ENCODE results near the gene LINGO1.

LINGO1 gene

DNA sequence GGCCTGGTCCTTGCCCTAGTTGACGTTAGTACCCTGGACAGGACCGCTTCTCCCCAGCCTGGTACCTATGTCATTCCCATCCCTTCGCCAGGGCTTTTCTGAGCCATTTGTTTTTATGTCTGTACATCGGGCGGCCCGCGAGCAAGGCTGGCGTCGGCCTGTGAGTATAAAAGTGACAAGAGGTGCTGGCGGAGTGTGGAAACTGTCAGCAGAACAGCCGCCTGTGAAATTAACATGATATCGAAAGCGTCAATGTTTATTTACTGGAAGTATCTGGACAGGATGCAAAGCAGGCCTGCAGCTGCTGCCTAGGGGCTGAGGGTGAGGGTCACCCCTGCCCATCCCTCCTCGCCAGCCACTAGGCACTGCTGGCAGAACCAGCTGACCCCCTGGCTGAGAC lies 33.4 kb downstream of the LINGO1 start:
- Histone ChIP-seq H3K27me3 (ENCODE audit: control insufficient read depth in 5 of 5, insufficient read depth in 4 of 5, low read length in 5 of 5) (no peaks in the 10 kb centered on the region), H3K9ac (ENCODE audit: low read length in 5 of 5) (no peak overlapping the region), H3K4me1 (ENCODE audit: control insufficient read depth in 5 of 5, insufficient read depth in 5 of 5, low read length in 5 of 5) (no peaks in the 10 kb centered on the region), H3K36me3 (ENCODE audit: control insufficient read depth in 5 of 5, insufficient read depth in 5 of 5, low read length in 5 of 5) (no peaks in the 10 kb centered on the region), H3K4me3 (ENCODE audit: low read depth in 1 of 5, low read length in 5 of 5) (no peak overlapping the region), H3K9me3 (ENCODE audit: control insufficient read depth in 5 of 5, low read length in 5 of 5) (no peaks in the 10 kb centered on the region), H3K27ac (ENCODE audit: low read depth, low read length) (no peak overlapping the region)

DNA sequence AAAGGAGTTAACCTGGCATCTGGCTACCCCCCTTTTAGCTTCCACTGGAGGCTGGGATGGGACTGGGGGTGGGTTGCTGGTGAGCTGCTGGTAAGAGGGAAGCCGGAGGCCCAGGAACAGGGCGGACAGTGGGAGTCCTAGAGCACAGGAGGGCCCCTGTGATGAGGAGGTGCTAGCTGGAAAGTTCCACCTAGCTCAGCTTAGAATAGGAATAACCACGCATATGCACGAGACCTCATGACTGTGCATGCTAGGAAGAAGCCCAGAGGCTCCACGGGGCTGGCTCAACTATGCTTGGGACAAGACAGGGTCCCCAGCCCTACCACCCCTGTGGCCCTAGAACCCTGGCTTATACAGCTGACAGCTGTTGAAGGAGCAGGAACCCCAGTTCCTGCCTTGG lies 34.1 kb downstream of the LINGO1 start:
- no peak overlapping the region for H3K9ac ChIP-seq (ENCODE audit: low read length in 5 of 5)
- no peaks in the 10 kb centered on the region for H3K9me3 ChIP-seq (ENCODE audit: control insufficient read depth in 5 of 5, low read length in 5 of 5)
- no peaks in the 10 kb centered on the region for H3K27me3 ChIP-seq (ENCODE audit: control insufficient read depth in 5 of 5, insufficient read depth in 4 of 5, low read length in 5 of 5)
- no peaks in the 10 kb centered on the region for H3K4me1 ChIP-seq (ENCODE audit: control insufficient read depth in 5 of 5, insufficient read depth in 5 of 5, low read length in 5 of 5)
- H3K36me3 ChIP-seq (ENCODE audit: control insufficient read depth in 5 of 5, insufficient read depth in 5 of 5, low read length in 5 of 5) = no peaks in the 10 kb centered on the region
- H3K27ac ChIP-seq (ENCODE audit: low read depth, low read length) = no peak overlapping the region
- H3K4me3 ChIP-seq (ENCODE audit: low read depth in 1 of 5, low read length in 5 of 5) = no peak overlapping the region

DNA sequence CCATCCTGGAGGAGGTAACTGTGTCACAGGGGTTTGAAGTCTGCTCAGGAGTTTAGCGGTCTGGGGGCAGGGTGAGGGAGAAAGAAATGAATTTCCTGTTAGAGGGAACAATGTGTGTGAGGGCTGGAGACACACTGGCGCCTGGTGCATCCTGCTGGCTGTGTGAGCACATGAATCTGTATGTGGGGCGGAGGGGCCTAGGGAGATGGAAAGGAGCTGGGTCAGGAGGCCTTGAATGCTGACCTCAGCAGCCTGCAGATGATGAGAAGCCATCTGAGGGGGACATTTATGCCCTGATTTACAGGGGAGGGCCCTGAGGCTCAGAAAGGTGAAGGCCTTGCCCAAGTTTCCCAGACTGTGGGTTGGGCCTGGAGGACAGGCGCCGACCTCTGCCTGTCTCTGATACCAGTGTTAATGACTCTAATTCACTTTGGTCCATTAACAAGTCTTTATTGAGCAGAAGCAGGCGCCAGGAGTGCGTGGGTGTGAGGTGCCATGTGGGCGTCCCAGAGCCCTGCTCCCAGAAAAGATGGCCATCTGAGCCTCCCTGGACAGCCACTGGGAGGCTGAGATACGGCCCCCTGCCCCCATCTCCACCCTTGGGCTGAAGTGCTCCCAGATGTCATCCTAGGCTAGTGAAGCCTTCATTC lies 34.8 kb downstream of the LINGO1 start:
- no peaks in the 10 kb centered on the region for H3K9me3 ChIP-seq (ENCODE audit: control insufficient read depth in 5 of 5, low read length in 5 of 5)
- H3K4me1 ChIP-seq (ENCODE audit: control insufficient read depth in 5 of 5, insufficient read depth in 5 of 5, low read length in 5 of 5) = no peaks in the 10 kb centered on the region
- H3K4me3 ChIP-seq (ENCODE audit: low read depth in 1 of 5, low read length in 5 of 5) = no peak overlapping the region
- no peak overlapping the region for H3K9ac ChIP-seq (ENCODE audit: low read length in 5 of 5)
- no peak overlapping the region for H3K27ac ChIP-seq (ENCODE audit: low read depth, low read length)
- no peaks in the 10 kb centered on the region for H3K27me3 ChIP-seq (ENCODE audit: control insufficient read depth in 5 of 5, insufficient read depth in 4 of 5, low read length in 5 of 5)
- H3K36me3 ChIP-seq (ENCODE audit: control insufficient read depth in 5 of 5, insufficient read depth in 5 of 5, low read length in 5 of 5) = no peaks in the 10 kb centered on the region

DNA sequence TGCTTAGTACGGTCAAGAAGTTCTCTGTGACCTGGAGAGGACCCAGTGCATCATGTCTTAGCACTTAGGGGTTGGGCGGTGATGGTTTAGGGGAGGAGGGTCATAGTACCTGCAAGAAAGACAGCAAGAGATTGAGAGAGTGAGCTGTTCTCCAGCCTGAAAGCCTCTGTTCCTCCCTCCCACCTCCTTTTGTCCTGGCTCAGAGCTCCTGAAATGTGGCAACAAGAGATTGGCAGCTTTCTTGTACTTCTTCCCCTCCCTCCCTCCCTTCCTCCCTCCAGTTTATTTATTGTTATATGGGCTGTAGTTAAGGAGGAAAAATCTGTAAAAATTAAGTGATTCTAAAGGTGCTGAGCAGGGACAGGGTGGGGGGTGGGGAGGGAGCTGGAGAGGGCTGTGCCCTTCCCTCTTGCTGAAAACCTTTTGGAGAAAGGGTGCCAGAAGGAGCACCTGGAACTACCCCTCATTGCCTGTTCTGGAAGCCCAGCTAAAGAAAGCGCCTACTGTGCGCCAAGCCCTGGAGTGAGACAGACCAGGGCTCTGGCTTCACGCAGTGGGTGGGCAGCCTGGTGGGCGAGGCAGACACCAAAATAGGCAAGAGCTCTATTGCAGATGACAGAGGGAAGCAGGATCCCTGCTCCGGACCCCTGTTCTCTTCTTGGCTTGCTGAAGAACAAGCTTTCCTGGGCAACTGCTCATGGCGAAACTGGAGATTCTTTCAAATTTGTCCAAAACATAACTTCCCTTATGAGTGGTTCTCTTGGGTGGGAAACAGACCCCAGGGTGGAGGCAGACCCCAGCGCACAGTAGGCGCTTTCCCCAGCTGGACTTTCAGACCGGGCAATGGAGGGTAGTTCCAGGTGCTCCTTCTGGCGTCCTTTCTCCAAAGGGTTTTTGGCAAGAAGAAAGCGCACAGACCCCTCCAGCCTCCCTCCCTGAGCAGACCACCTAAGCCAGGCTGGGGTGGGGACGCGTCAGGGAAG lies 35.6 kb downstream of the LINGO1 start:
- H3K27ac ChIP-seq (ENCODE audit: low read depth, low read length) = no peak overlapping the region

DNA sequence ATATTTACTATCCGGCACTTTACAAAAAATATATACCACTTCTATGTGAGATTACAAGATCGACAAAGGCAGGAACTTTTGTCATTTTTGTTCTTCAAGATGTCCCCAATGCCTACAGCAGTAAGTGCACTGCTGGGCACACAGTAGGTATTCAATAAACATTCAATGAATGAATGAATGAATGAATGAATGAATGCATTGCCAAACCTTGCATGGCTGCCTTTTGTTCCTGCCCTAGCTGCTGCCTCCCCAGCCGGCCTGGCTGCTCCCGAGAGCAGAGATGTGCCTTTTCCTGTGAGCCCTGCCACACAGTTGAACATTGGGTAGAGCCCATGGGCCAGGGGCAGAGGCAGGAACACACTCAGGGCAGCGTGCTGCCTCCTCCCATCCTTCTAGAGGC lies 37.5 kb downstream of the LINGO1 start:
- no peak overlapping the region for H3K4me3 ChIP-seq (ENCODE audit: low read depth in 1 of 5, low read length in 5 of 5)
- no peaks in the 10 kb centered on the region for H3K9me3 ChIP-seq (ENCODE audit: control insufficient read depth in 5 of 5, low read length in 5 of 5)
- H3K9ac ChIP-seq (ENCODE audit: low read length in 5 of 5) = no peak overlapping the region
- H3K4me1 ChIP-seq (ENCODE audit: control insufficient read depth in 5 of 5, insufficient read depth in 5 of 5, low read length in 5 of 5) = no peaks in the 10 kb centered on the region
- no peak overlapping the region for H3K27ac ChIP-seq (ENCODE audit: low read depth, low read length)
- no peaks in the 10 kb centered on the region for H3K36me3 ChIP-seq (ENCODE audit: control insufficient read depth in 5 of 5, insufficient read depth in 5 of 5, low read length in 5 of 5)
- H3K27me3 ChIP-seq (ENCODE audit: control insufficient read depth in 5 of 5, insufficient read depth in 4 of 5, low read length in 5 of 5) = no peaks in the 10 kb centered on the region

More for the DNA sequence above, 35.6 kb downstream of the LINGO1 start:
- Histone ChIP-seq H3K9me3 (ENCODE audit: control insufficient read depth in 5 of 5, low read length in 5 of 5) (no peaks in the 10 kb centered on the region), H3K9ac (ENCODE audit: low read length in 5 of 5) (no peak overlapping the region), H3K36me3 (ENCODE audit: control insufficient read depth in 5 of 5, insufficient read depth in 5 of 5, low read length in 5 of 5) (no peaks in the 10 kb centered on the region), H3K27me3 (ENCODE audit: control insufficient read depth in 5 of 5, insufficient read depth in 4 of 5, low read length in 5 of 5) (no peaks in the 10 kb centered on the region), H3K4me3 (ENCODE audit: low read depth in 1 of 5, low read length in 5 of 5) (no peak overlapping the region), H3K4me1 (ENCODE audit: control insufficient read depth in 5 of 5, insufficient read depth in 5 of 5, low read length in 5 of 5) (no peaks in the 10 kb centered on the region)

DNA sequence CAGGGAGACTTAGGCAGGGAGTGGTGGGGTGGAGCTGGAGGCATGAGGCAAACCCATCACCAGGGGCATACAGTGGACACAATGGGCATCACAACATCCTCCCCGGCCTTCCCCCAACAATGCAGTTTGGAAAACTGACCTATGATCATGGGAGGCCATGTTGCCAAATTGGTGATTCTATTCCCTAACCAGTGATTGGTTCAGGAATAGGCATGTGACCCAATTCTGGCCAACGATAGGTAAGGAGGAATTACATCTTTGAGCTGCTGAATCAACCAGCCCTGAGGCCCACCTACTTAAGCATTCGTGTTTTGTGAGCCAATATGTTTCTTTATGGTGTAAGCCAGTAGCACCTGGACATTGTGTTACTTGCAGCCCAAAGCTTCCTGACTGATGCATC lies 40.0 kb downstream of the LINGO1 start:
- no peaks in the 10 kb centered on the region for H3K4me1 ChIP-seq (ENCODE audit: control insufficient read depth in 5 of 5, insufficient read depth in 5 of 5, low read length in 5 of 5)
- no peaks in the 10 kb centered on the region for H3K9me3 ChIP-seq (ENCODE audit: control insufficient read depth in 5 of 5, low read length in 5 of 5)
- no peaks in the 10 kb centered on the region for H3K36me3 ChIP-seq (ENCODE audit: control insufficient read depth in 5 of 5, insufficient read depth in 5 of 5, low read length in 5 of 5)
- no peak overlapping the region for H3K9ac ChIP-seq (ENCODE audit: low read length in 5 of 5)
- no peak overlapping the region for H3K27ac ChIP-seq (ENCODE audit: low read depth, low read length)
- no peak overlapping the region for H3K4me3 ChIP-seq (ENCODE audit: low read depth in 1 of 5, low read length in 5 of 5)
- no peaks in the 10 kb centered on the region for H3K27me3 ChIP-seq (ENCODE audit: control insufficient read depth in 5 of 5, insufficient read depth in 4 of 5, low read length in 5 of 5)

DNA sequence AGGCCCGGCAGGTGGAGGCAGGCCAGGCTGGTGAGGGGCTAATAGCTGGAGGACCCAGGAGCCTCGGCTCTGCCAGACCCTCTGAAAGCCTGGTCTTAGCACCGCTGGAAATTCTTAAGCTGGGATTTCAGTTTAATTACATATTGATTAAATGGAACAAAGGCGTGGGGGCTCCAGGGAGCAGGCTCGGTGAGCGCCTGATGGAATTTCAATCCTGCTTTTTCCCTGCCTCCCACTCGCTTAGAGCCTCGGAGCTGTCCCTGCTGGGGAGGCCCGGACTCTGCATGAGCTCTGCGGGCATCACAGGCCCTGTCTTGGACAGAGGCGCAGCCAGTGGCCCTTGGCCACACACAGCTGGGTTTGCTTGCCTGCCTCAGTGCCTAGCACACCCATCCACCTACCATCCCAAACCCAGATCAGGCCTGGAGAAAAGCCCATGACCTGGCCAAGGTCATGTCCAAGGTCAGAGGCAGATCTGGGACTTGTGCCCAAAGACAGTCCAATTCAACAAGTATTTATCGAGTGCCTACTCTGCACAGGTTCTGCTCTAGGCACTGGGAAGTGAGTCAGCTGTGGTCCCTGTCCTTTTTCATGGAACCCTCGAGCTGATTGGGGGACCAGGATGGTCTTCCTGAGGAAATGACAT lies 40.6 kb downstream of the LINGO1 start:
- Histone ChIP-seq H3K27ac (ENCODE audit: low read depth, low read length) (no peak overlapping the region), H3K9ac (ENCODE audit: low read length in 5 of 5) (no peak overlapping the region), H3K9me3 (ENCODE audit: control insufficient read depth in 5 of 5, low read length in 5 of 5) (no peaks in the 10 kb centered on the region), H3K4me3 (ENCODE audit: low read depth in 1 of 5, low read length in 5 of 5) (no peak overlapping the region), H3K27me3 (ENCODE audit: control insufficient read depth in 5 of 5, insufficient read depth in 4 of 5, low read length in 5 of 5) (no peaks in the 10 kb centered on the region), H3K36me3 (ENCODE audit: control insufficient read depth in 5 of 5, insufficient read depth in 5 of 5, low read length in 5 of 5) (no peaks in the 10 kb centered on the region), H3K4me1 (ENCODE audit: control insufficient read depth in 5 of 5, insufficient read depth in 5 of 5, low read length in 5 of 5) (no peaks in the 10 kb centered on the region)

DNA sequence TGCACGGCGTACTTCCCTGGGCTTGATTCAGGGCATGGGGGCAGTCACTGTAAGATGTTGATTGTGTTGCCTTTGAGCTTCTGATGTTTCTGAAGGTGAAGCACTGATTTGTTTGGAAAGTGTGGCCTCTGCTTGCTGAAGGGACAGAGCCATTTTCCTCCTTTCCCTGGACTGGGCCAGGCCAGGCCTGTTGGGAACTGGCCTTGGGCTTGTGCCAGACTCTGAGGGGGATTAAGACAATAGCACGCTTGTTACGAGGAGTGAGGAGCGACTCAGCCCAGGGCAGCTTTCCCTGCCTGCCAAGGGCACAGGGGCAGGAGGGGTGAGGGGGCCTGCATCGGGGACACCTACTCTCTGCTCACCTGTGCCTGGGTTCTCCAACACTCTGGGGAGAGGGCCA lies 42.9 kb downstream of the LINGO1 start:
- Histone ChIP-seq H3K36me3 (ENCODE audit: control insufficient read depth in 5 of 5, insufficient read depth in 5 of 5, low read length in 5 of 5) (no peaks in the 10 kb centered on the region), H3K27ac (ENCODE audit: low read depth, low read length) (no peak overlapping the region), H3K27me3 (ENCODE audit: control insufficient read depth in 5 of 5, insufficient read depth in 4 of 5, low read length in 5 of 5) (peaks cover 0 to under 1% (median 0%) of the 10 kb centered on the region in 5 donors), H3K9me3 (ENCODE audit: control insufficient read depth in 5 of 5, low read length in 5 of 5) (no peaks in the 10 kb centered on the region), H3K9ac (ENCODE audit: low read length in 5 of 5) (no peak overlapping the region), H3K4me1 (ENCODE audit: control insufficient read depth in 5 of 5, insufficient read depth in 5 of 5, low read length in 5 of 5) (no peaks in the 10 kb centered on the region), H3K4me3 (ENCODE audit: low read depth in 1 of 5, low read length in 5 of 5) (no peak overlapping the region)

DNA sequence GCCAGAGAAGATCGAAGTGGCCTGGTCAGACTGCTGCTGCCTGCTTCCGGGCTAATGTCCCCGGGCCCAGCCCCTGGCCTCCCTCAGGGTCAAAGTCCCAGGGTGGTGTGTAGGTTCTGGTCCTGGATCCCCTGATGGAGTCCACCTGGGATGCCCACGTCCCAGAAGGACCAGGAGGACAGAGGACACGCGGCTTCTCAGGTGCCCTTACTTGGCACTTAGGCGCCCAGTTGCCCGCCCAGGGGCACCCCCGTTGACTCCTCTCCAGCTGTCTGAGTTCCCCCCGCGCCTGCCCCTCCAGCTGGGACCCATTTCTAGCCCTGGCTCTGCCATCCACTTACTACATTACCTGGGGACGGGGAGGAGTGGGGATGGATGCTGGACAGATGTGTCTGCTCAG lies 44.6 kb downstream of the LINGO1 start:
- Histone ChIP-seq H3K27me3 (ENCODE audit: control insufficient read depth in 5 of 5, insufficient read depth in 4 of 5, low read length in 5 of 5) (peaks cover 0 to 8% (median 3%) of the 10 kb centered on the region in 5 donors), H3K27ac (ENCODE audit: low read depth, low read length) (no peak overlapping the region), H3K9me3 (ENCODE audit: control insufficient read depth in 5 of 5, low read length in 5 of 5) (peaks cover 0 to 2% (median 0%) of the 10 kb centered on the region in 5 donors), H3K36me3 (ENCODE audit: control insufficient read depth in 5 of 5, insufficient read depth in 5 of 5, low read length in 5 of 5) (no peaks in the 10 kb centered on the region), H3K9ac (ENCODE audit: low read length in 5 of 5) (no peak overlapping the region), H3K4me1 (ENCODE audit: control insufficient read depth in 5 of 5, insufficient read depth in 5 of 5, low read length in 5 of 5) (no peaks in the 10 kb centered on the region), H3K4me3 (ENCODE audit: low read depth in 1 of 5, low read length in 5 of 5) (no peak overlapping the region)

DNA sequence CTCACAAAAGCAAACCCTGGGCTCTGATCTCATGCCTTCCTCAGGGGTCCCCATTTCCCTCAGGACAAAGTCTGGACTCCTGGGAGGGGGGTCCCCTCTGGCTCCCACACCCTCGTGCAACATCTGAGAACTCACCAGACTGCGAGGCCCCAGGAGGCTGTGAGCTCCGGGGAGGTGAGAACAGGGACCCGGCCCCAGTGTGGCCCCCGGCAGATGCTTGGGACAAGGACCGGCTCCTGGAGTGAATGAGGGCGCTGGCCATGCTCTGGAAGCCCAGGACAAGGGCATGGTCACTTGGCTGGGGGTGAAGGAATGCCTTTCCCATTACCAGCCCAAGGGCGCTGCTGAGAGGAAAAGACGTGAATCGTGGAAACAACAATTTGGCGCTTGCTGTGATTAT lies 48.0 kb downstream of the LINGO1 start:
- peaks cover 0 to 6% (median 0%) of the 10 kb centered on the region in 5 donors for H3K4me1 ChIP-seq (ENCODE audit: control insufficient read depth in 5 of 5, insufficient read depth in 5 of 5, low read length in 5 of 5)
- H3K9ac ChIP-seq (ENCODE audit: low read length in 5 of 5) = no peak overlapping the region
- H3K4me3 ChIP-seq (ENCODE audit: low read depth in 1 of 5, low read length in 5 of 5) = no peak overlapping the region
- H3K9me3 ChIP-seq (ENCODE audit: control insufficient read depth in 5 of 5, low read length in 5 of 5) = peaks cover 0 to 2% (median 0%) of the 10 kb centered on the region in 5 donors
- H3K27ac ChIP-seq (ENCODE audit: low read depth, low read length) = no peak overlapping the region
- peaks cover 0 to 8% (median 3%) of the 10 kb centered on the region in 5 donors for H3K27me3 ChIP-seq (ENCODE audit: control insufficient read depth in 5 of 5, insufficient read depth in 4 of 5, low read length in 5 of 5)
- no peaks in the 10 kb centered on the region for H3K36me3 ChIP-seq (ENCODE audit: control insufficient read depth in 5 of 5, insufficient read depth in 5 of 5, low read length in 5 of 5)

All from subcutaneous abdominal adipose tissue (tissue), 5 donors.